SH-SY5Y (cell line): ENCODE measurements around the gene CASK.

ENCODE experiments used
- GATA2 ChIP-seq: IDR thresholded peaks from 2 replicates; pipeline ENCODE4 v1.6.1; 2011; ENCODE audit warnings: mild to moderate bottlenecking, low read depth, low read length
- GATA3 ChIP-seq: IDR thresholded peaks from 2 replicates; pipeline ENCODE4 v1.6.1; 2011; ENCODE audit warnings: low read depth, mild to moderate bottlenecking, low read length, moderate library complexity

CASK gene

GRCh38 chrX:41480508-41481260 lies 442.7 kb downstream of the CASK start:
- TF ChIP-seq GATA2: no peak
- no peak for TF ChIP-seq GATA3

GRCh38 chrX:41478381-41478911 lies 444.9 kb downstream of the CASK start:
- TF ChIP-seq GATA2 (no peak), GATA3 (no peak)

GRCh38 chrX:41475591-41476241 lies 447.6 kb downstream of the CASK start:
- TF ChIP-seq GATA3 (no peak), GATA2 (no peak)

GRCh38 chrX:41475191-41475590 lies 448.2 kb downstream of the CASK start:
- TF ChIP-seq GATA2: no peak
- TF ChIP-seq GATA3: no peak

- TF ChIP-seq GATA2: no peak
Observed at GRCh38 chrX:41474726-41475100, 448.6 kb downstream of the CASK start.

GRCh38 chrX:41473936-41474725 lies 449.2 kb downstream of the CASK start:
- TF ChIP-seq GATA3 (no peak), GATA2 (no peak)

GRCh38 chrX:41472231-41472815 lies 451.0 kb downstream of the CASK start:
- TF ChIP-seq GATA2 (no peak), GATA3 (no peak)

- TF ChIP-seq GATA2 (no peak), GATA3 (no peak)
Observed at GRCh38 chrX:41471786-41472185, 451.6 kb downstream of the CASK start.

- TF ChIP-seq GATA3 (no peak), GATA2 (no peak)
Observed at GRCh38 chrX:41470706-41471105, 452.6 kb downstream of the CASK start.

GRCh38 chrX:41468647-41469323 lies 454.6 kb downstream of the CASK start:
- no peak for TF ChIP-seq GATA3
- TF ChIP-seq GATA2: no peak
